Hepatocyte (in vitro differentiated cells): Measurements from ENCODE around the gene FRAS1. TPM values are rescaled to one million over a fixed set of nuclear protein-coding genes. Genes with fewer than 3 reads are reported as not detected.

Experiments used
- DNase-seq: peaks from one replicate; pipeline ENCODE4 v3.0.0-alpha.2; 2016; ENCODE audit warnings: low spot score
- H2AFZ ChIP-seq: fragments of 200-600 bp; sonication (generic); 2 replicates; pipeline ENCODE4 v1.6.0; 2016; ENCODE audit warnings: antibody characterized with exemption, mild to moderate bottlenecking
- H3K27ac ChIP-seq: fragments of 200-600 bp; sonication (generic); 2 replicates; pipeline ENCODE4 v1.5.1; 2016; ENCODE audit warnings: mild to moderate bottlenecking
- H3K27me3 ChIP-seq: fragments of 200-600 bp; sonication (generic); 2 replicates; pipeline ENCODE4 v1.6.1; 2016
- H3K36me3 ChIP-seq: fragments of 200-600 bp; sonication (generic); replicated peaks from 2 replicates; pipeline ENCODE4 v1.5.1; 2016; ENCODE audit warnings: low read depth; ENCODE audit not compliant: insufficient read depth
- H3K4me1 ChIP-seq: fragments of 200-600 bp; sonication (generic); 2 replicates; pipeline ENCODE4 v1.5.1; 2016; ENCODE audit warnings: mild to moderate bottlenecking, moderate library complexity; ENCODE audit not compliant: insufficient read depth
- H3K4me2 ChIP-seq: fragments of 200-600 bp; sonication (generic); 2 replicates; pipeline ENCODE4 v1.6.0; 2016
- H3K4me3 ChIP-seq: fragments of 200-600 bp; sonication (generic); 2 replicates; pipeline ENCODE4 v1.5.1; 2016; ENCODE audit warnings: mild to moderate bottlenecking
- H3K79me2 ChIP-seq: fragments of 200-600 bp; sonication (generic); 2 replicates; pipeline ENCODE4 v1.6.0; 2017; ENCODE audit warnings: mild to moderate bottlenecking
- H3K9me2 ChIP-seq: fragments of 200-600 bp; sonication (generic); replicated peaks from 2 replicates; pipeline ENCODE4 v1.6.0; 2017; ENCODE audit warnings: mild to moderate bottlenecking; ENCODE audit not compliant: insufficient read depth
- H3K9me3 ChIP-seq: fragments of 200-600 bp; sonication (generic); 2 replicates; pipeline ENCODE4 v1.5.1; 2016; ENCODE audit warnings: low read depth, mild to moderate bottlenecking
- H4K20me1 ChIP-seq: fragments of 200-600 bp; sonication (generic); 2 replicates; pipeline ENCODE4 v1.6.0; 2016; ENCODE audit warnings: mild to moderate bottlenecking; ENCODE audit not compliant: insufficient read depth, poor library complexity, severe bottlenecking
- EZH2 ChIP-seq: fragments of 200-600 bp; sonication (generic); IDR thresholded peaks from 2 replicates; pipeline ENCODE4 v1.6.1; 2016; ENCODE audit warnings: antibody characterized with exemption, mild to moderate bottlenecking, borderline replicate concordance
- EZH2phosphoT487 ChIP-seq: fragments of 200-600 bp; sonication (generic); IDR thresholded peaks from one replicate; pipeline ENCODE4 v1.6.1; 2018; ENCODE audit warnings: antibody characterized with exemption, mild to moderate bottlenecking, low read depth, moderate library complexity; ENCODE audit not compliant: unreplicated experiment, severe bottlenecking
- WGBS: methylation state at CpG from one replicate; pipeline ENCODE4 v1.1.6; 2016; ENCODE audit warnings: low lambda C conversion rate; ENCODE audit errors: missing lambda C conversion rate; 5-methylcytosine and 5-hydroxymethylcytosine counted together
- polyA plus RNA-seq: library from polyadenylated mRNA; unstranded; fragments of >200 nt; fragmentation: Nextera tagmentation; extraction: Ambion mirVana; gene quantifications from 2 replicates; pipeline ENCODE4 v1.2.1, GENCODE V29; 2016
- total RNA-seq: library from RNA; depleted of rRNA; stranded (reverse); fragments of >200 nt; gene quantifications from 2 replicates; pipeline ENCODE4 v1.2.3, GENCODE V29; 2014
- TF ChIP-seq, protein P1 (sequence below): fragments of 200-600 bp; sonication (generic); IDR thresholded peaks from 2 replicates; pipeline ENCODE4 v1.5.1; 2016; ENCODE audit warnings: antibody characterized with exemption, mild to moderate bottlenecking; ENCODE audit not compliant: poor library complexity

The FRAS1 gene
- total and polyA plus RNA-seq, 2 experiments from 2014 or later: 9.3 to 38.5 TPM

DNA sequence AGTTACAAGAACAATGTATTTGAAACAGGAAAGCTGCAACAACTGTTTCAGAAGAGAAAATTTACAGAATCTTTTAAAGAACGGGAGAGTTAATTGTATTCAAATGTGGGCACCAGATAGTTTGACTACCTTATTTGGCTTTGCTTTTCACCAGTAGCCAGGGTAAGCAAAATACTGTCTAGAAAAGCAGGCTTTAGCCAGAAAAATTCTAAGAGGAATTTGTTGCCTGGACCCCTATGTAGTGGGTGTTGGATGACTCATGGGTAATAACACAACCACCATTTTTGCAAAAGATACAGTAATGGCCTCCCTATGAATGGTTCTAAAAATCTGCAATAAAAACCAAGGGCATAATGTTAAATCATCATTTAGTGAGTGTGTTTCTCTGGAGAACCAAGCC lies 261.0 kb downstream of the FRAS1 start:
- Histone ChIP-seq H3K4me1 (no peaks in the 10 kb centered on the region), H3K9me3 (no peaks in the 10 kb centered on the region), H4K20me1 (no peaks in the 10 kb centered on the region), H2AFZ (no peak overlapping the region), H3K27ac (no peak overlapping the region), H3K4me2 (no peak overlapping the region), H3K27me3 (no peaks in the 10 kb centered on the region), H3K9me2 (no peaks in the 10 kb centered on the region), H3K4me3 (no peak overlapping the region), H3K79me2 (no peaks in the 10 kb centered on the region), H3K36me3 (no peaks in the 10 kb centered on the region)
- TF ChIP-seq, protein P1, sequence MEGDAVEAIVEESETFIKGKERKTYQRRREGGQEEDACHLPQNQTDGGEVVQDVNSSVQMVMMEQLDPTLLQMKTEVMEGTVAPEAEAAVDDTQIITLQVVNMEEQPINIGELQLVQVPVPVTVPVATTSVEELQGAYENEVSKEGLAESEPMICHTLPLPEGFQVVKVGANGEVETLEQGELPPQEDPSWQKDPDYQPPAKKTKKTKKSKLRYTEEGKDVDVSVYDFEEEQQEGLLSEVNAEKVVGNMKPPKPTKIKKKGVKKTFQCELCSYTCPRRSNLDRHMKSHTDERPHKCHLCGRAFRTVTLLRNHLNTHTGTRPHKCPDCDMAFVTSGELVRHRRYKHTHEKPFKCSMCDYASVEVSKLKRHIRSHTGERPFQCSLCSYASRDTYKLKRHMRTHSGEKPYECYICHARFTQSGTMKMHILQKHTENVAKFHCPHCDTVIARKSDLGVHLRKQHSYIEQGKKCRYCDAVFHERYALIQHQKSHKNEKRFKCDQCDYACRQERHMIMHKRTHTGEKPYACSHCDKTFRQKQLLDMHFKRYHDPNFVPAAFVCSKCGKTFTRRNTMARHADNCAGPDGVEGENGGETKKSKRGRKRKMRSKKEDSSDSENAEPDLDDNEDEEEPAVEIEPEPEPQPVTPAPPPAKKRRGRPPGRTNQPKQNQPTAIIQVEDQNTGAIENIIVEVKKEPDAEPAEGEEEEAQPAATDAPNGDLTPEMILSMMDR: no peak
- TF ChIP-seq EZH2 (no peak), EZH2phosphoT487 (no peak)
- DNase-seq: no peak
- WGBS: 78% methylated on average over 1 of the region's 1 CpG

DNA sequence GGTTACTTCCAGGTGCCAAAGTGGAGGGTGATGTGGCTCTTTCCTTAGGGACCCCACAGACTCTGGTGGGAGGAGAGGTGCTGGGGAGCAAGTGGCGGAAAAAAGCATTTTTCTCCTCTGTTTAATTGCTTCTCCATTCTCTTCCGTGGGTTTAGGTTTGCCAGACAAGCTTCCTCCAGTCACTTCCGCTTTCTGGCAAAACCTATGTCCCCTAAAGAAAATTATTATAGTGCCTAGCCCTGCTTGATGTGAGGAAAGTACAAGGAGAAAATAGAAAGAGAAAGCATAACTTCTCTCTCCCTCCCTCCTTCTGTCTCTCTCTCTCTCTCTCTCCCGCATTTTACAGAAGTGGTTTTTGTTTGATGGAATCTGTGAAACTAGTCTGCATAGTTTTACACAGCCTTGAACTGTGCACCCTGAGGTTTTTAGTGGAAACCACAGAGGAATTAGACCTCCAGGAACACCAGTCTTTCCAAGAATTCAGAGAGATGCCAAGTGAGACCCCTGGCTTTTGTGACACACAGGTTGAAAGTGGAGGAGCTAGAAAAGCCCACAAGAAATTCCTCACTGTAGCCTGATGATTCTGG lies 263.3 kb downstream of the FRAS1 start:
- TF ChIP-seq, protein P1: no peak
- TF ChIP-seq EZH2 (no peak), EZH2phosphoT487 (no peak)
- no peaks in the 10 kb centered on the region for H4K20me1 ChIP-seq
- no peaks in the 10 kb centered on the region for H3K27me3 ChIP-seq
- no peaks in the 10 kb centered on the region for H3K9me3 ChIP-seq
- no peak overlapping the region for H3K4me2 ChIP-seq
- H3K4me3 ChIP-seq: no peak overlapping the region
- no peaks in the 10 kb centered on the region for H3K79me2 ChIP-seq
- H3K4me1 ChIP-seq: no peaks in the 10 kb centered on the region
- no peak overlapping the region for H2AFZ ChIP-seq
- DNase-seq: no peak
- 86% methylated on average over 4 of the region's 4 CpGs for WGBS
- no peaks in the 10 kb centered on the region for H3K36me3 ChIP-seq
- no peak overlapping the region for H3K27ac ChIP-seq
- H3K9me2 ChIP-seq: no peaks in the 10 kb centered on the region

DNA sequence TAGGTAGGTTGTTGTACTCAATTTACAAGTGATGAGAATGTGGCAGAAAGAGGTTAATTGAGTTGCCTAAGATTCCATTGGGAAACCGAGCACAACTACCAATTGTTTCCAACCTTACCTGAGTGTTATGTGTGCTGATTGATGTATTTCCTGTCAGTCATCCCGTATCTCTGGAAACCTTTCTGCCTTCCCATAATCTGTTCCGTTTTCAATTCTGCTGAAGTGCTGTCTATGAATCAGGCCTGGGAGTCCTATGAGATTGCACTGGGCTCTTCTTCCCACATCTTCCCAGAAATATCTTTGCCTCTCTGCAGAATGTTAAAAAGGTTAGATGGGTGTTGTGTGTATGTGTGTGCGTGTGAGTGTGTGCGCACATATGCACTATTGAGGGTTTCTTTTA lies 264.9 kb downstream of the FRAS1 start:
- TF ChIP-seq EZH2: no peak
- TF ChIP-seq EZH2phosphoT487: no peak
- Histone ChIP-seq H3K27me3 (no peaks in the 10 kb centered on the region), H3K27ac (no peak overlapping the region), H3K79me2 (no peaks in the 10 kb centered on the region), H3K36me3 (no peaks in the 10 kb centered on the region), H2AFZ (no peak overlapping the region), H4K20me1 (no peaks in the 10 kb centered on the region), H3K4me3 (no peak overlapping the region), H3K4me1 (no peaks in the 10 kb centered on the region), H3K9me3 (no peaks in the 10 kb centered on the region), H3K4me2 (no peak overlapping the region), H3K9me2 (no peaks in the 10 kb centered on the region)
- WGBS: 89% methylated on average over 5 of the region's 5 CpGs
- no peak for DNase-seq

DNA sequence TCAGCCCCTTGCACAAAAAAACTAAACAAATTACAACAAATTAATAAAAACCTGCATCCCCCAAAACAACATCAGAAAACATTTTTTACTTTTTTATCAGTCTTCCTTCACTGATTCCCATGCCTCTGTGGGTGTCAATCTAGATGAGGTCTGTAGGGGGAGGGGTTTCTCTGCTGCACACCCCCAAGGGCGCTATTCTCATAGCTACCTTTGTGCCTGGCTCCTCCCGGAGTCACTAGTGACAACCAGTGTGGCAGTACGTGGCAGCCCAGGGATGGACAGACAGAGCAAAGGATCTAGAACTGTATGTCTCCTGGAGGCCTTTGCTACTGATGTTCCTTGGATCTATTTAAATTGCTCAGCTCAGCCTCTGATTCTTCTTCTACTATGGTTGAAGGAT lies 266.3 kb downstream of the FRAS1 start:
- H3K79me2 ChIP-seq: no peaks in the 10 kb centered on the region
- TF ChIP-seq EZH2phosphoT487 (no peak), EZH2 (no peak)
- TF ChIP-seq, protein P1: no peak
- H2AFZ ChIP-seq: no peak overlapping the region
- no peaks in the 10 kb centered on the region for H3K9me2 ChIP-seq
- H3K27ac ChIP-seq: no peak overlapping the region
- H3K4me3 ChIP-seq: no peak overlapping the region
- H3K4me1 ChIP-seq: no peaks in the 10 kb centered on the region
- H3K4me2 ChIP-seq: no peak overlapping the region
- H3K36me3 ChIP-seq: no peaks in the 10 kb centered on the region
- H4K20me1 ChIP-seq: no peaks in the 10 kb centered on the region
- WGBS: 87% methylated on average over 3 of the region's 3 CpGs
- H3K9me3 ChIP-seq: no peaks in the 10 kb centered on the region
- DNase-seq: no peak
- H3K27me3 ChIP-seq: no peaks in the 10 kb centered on the region
